ENCODE results near the gene TENM4.
"Not testable (repeated sequence)": the region's sequence is repeated elsewhere in the genome, so short reads cannot be mapped to it uniquely, and the experiment has no call there.

TENM4 gene

DNA sequence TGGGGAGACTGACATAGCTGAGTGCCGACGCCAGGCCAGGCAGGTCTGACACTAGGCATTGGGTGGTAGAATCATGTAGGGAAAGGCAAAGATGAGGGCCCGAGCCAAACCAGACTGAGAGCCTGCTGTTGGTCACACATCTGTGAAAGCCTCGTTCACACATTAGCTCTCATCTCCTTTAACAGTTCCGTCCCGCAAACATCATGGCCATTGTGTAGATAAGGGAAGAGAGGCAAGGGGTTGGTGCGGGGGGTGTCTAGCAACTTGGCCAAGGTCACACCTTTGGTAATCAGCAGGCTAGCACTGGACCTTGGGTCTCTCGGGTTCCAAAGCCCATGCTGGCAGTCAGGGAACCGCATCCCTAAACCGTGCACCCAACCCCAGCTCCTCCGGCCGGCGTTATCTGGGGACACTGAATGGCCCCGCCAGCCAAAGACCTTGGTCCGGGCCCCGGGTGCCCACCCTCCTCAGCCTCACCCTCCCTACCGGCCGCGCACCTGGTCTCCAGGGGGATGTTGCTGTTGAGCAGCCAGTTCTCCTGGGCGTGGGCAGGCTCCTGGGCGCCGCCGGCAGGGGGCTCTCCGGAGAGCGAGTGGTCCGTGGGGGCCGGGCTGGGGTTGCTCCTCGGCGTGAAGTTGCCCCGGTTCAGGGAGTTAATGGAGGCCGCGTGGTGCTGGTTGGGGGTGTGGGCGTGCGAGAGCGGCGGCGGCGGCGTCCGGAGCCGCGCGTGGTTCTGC, 537.9 kb downstream of the TENM4 start:
- no peak for DNase-seq (ENCODE audit: low spot score)

DNA sequence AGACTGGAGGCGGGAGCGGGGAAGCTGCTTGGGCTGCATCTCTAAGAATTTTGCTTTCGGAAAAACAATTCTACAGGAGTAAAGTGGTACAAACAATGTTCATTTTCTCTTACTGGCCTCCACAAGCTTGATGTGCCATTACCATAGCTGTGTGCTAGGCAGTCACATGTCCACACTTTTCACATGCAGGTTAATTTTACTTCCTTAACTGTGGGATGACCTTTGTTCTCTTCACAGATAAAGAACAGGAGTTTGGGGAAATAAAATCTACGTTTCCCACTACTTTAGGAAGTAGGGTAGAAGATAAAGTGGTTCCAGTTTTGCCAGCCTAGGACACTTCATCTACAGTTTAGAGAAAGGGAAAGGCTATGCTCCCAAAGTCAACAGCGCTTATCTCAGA, 539.0 kb downstream of the TENM4 start:
- no peak for DNase-seq (ENCODE audit: low spot score)

DNA sequence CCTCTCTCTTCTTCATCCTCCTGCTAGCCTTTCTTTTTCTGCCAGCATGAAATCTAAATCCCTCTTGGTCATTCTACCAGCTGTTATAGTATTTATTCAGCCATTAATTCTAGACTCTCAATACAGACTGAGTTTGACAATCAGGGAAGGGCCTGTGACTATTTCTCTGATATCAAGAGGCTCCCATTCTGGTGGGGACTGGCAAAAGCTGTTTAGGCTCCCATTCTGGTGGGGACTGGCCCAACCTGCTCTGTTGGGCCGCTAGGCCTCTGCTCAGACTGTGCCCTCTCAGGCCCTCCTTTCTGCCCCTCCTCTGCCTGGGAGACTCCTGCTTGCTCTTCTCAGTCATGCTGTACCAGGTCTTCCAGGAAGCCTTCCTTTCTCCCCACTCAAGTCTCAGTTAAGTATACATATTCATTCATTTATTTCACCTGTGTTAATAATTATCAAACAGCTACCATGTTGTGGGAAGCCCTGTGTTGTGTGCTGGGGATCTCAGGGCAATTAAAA, 542.5 kb downstream of the TENM4 start:
- no peak for DNase-seq (ENCODE audit: low spot score)

DNA sequence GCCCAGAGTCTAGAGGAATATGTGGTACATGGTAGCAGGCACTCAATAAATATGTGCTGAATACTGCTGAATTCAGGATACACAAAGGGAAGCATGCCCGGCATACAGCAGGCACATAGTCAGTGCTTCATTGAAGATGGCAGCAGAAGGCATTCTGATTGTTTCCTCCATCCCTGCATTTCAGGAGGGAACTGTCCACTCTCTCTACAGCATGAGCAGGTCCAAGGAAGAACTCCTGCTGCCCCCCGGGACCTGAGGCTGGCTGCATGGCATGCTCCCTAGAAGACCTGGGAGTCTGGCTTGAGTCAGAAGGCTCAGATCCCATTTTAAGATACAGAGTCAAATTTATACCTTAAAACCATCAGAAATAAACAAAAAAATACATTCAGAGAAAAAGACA, 546.8 kb downstream of the TENM4 start:
- no peak for DNase-seq (ENCODE audit: low spot score)

DNA sequence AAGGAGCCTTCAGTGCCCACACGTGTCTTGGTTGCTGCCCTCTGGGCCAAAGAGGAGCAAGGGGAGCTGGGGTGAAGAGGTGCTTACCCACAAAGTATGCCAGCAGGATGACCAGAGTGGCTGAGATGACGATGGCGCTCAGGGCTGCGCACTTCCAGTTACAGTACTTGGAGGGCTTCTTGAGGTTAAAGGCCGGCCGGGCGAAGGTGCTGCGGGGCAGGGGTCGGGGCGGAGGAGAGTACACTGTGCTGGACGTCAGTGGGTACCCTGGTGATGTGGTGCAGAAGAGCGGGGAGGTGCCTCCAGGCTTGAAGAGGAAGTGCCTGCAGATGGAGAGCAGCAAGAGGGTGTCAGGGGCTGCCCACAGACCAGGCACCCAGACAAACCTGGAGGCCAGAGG, 551.1 kb downstream of the TENM4 start:
- DNase-seq (ENCODE audit: low spot score) = no peak

DNA sequence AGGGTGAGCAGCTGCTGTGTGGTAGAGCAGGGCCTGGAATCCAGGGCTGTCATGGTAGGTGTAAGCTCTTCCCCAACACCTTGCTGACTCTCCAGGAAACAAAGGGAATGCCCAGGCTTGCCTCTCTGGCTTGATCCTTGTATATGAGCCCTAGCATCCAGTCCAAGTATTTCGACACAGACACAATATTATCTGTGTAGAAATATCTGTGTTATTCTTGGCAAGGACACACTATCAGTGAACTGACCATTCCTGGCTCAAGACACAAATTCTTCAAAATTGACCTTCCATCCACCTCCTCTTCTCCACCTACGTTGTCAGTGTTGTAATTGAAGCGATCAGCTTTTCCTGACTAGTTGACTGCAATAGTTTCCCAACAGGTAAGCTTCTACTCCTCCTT, 554.2 kb downstream of the TENM4 start:
- DNase-seq (ENCODE audit: low spot score) = no peak

DNA sequence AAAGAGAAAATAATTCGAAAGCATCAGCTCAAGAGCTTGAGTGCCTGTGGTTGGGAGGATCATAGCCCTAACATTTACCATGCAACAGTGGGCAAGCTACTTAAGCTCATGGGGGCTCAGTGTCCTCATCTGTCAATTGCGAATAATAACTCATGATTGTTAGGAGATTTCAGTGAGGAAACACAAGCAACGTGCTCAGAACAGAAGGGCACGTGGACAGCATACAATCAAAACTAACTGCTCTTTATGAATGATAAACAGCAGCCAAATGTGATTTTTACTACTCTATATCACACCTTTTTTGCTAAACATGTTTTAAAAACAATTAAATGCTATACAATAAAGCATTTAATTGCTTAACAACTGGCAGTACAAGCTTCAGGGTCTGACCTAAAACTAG, 556.1 kb downstream of the TENM4 start:
- no peak for DNase-seq (ENCODE audit: low spot score)

DNA sequence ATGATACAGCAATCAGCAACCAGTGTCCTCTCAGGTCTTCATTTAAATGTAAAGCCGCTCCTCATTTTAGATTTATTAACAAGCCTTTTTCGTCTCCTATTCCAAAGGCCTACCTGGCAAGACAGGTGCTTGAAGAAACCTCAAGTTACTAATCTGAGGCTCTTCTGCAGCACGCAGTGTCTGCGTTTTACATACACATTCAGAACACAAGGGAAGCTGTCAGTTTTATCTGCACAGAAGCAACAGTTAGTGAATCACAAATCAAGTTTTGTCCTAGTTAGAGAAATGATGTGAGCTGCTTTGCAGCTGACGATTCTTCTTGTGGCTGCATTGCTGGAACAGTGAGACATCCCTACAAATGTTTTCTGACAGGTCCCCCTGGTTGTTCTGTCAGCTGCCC, 557.3 kb downstream of the TENM4 start:
- peak; percentile 49 for DNase-seq (ENCODE audit: low spot score)

DNA sequence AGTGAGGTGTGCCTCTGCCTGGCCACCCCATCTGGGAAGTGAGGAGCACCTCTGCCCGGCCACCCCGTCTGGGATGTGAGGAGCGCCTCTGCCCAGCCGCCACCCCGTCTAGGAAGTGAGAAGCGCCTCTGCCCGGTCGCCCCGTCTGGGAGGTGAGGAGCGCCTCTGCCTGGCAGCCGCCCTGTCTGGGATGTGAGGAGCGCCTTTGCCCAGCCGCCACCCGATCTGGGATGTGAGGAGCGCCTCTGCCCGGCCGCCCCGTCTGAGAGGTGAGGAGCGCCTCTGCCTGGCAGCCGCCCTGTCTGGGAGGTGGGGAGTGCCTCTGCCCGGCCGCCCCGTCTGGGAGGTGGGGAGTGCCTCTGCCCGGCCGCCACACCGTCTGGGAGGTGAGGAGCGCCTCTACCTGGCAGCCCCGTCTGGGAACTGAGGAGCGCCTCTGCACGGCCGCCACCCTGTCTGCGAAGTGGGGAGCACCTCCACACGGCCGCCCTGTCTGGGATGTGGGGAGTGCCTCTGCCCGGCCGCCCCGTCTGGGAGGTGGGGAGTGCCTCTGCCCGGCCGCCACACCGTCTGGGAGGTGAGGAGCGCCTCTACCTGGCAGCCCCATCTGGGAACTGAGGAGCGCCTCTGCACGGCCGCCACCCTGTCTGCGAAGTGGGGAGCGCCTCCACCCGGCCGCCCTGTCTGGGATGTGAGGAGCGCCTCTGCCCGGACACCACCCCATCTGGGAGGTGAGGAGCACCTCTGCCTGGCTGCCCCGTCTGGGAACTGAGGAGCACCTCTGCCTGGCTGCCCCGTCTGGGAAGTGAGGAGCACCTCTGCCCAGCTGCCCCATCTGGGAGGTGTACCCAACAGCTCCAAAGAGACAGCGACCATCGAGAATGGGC, 561.5 kb downstream of the TENM4 start:
- DNase-seq (ENCODE audit: low spot score) = not testable (repeated sequence)

DNA sequence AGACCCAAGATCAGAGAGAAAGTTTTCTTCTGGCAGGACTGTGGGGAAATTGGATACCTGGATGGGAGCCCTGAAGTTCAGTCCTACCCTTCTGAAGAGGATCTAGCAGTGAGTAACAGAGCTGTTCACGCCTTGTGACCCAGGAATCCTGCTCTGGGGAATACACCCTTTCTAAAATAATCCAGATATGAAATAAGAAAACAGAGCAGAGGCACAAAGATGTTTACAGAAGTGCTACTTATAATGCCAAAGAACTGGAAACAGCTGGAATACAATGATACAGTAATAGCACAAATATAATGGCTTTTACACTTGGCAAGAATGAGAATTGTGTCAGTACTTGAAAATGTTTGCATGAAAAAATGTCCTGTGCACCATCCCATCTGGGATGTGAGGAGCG, 562.2 kb downstream of the TENM4 start:
- DNase-seq (ENCODE audit: low spot score) = no peak

DNA sequence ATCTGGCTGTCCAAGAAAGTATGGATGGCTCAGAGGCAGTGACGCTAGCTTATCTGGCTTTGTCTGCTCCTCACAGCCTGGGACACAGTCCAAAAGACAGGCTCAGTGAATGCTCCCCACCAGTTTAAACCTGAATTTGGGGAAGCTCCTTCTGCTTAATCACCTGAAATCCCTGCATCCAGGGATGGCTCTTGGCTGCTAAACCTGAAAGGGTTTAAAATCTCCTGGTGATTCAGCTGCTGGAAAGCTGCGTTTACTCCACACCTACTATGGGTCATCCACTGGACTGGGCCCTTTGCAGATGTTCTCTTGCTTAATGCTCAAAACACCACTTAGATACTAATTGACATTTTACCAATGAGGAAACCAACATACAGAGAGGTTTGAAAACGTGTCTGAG, 564.2 kb downstream of the TENM4 start:
- no peak for DNase-seq (ENCODE audit: low spot score)

DNA sequence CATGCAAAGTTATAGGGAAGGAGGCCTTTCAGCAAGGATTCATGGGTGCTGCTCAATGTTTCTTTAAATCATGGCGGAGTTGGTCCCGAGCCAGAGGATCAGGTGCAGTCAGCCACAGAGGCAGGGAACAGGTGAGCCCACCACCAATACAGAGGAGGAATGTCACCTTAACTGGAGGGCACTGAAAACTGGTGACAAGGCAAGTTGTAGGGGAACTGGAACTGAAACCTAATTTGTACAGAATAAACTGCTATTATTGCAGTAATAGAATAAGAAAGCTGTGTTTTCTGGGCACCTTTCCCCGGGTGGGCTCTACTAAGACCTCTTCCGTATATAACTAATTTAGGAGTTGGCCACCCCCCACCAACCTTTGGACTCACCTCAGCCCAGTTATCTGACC, 570.2 kb downstream of the TENM4 start:
- no peak for DNase-seq (ENCODE audit: low spot score)

DNA sequence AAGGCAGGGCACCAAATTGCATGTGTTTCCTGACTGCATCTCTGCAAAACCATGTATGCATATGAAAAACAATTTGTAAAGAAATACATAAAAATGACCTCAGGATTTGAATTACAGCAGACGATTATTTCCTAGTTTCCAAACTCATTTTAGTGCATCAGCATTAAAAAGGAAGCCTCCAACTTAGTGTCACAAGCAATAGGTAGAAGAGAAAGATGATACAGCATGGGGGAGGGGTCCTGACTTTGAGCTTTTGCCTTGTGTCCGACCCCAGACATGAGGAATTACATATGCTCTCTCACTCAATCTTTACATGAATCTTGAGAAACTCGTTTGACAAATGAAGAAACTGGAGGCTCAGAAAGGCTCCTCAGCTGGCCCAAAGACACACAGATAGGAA, 571.5 kb downstream of the TENM4 start:
- DNase-seq (ENCODE audit: low spot score) = no peak

DNA sequence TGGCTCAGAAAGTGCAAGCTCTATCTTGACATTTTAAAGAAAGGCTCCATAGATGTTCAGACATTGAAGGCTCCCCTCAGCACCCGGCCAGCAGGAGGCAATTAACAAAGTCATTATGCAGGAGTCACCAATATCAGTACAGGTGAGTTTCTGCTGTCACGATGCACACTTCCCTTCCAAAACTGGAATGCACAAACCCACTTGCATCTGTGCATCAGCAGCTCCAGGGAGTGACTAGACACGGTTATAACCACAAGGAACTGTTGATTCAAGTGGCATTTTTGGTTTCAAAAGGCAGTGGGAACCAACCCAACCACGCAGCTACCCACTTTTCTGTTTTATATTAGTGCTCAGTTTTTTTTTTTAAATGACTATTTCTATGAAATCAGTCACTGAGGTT, 572.3 kb downstream of the TENM4 start:
- no peak for DNase-seq (ENCODE audit: low spot score)

DNA sequence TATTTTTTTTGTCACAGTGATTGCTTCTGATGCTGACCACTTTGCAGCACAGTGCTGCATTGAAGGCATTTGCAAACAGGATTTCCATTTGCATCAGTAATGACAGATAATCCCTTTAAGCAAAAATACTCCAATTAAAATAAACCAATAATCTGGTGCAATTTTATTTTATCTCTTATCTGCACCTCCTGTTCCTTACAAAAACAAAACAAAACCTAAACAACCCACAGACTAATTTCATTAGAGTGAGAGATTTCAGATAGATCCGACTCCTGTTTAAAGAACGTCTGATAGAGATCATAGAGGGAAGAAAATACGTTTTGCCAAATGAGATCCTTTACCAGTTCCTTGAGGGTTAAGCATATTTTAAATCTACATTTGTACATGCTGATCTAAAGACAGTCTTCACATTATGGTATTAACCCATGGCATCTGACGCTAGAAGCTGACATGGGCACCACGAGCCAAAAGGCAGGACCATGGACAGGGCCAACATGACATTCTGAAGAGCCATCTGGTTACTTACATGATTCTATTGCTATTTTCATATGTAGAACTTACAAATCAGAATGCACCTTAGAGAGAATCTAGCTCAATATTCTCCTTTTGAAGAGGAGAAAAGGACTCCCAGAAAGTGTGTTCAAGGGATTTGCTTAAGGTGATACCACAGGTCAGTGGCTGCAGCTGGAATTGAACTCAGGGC, 580.0 kb downstream of the TENM4 start:
- DNase-seq (ENCODE audit: low spot score) = no peak

DNA sequence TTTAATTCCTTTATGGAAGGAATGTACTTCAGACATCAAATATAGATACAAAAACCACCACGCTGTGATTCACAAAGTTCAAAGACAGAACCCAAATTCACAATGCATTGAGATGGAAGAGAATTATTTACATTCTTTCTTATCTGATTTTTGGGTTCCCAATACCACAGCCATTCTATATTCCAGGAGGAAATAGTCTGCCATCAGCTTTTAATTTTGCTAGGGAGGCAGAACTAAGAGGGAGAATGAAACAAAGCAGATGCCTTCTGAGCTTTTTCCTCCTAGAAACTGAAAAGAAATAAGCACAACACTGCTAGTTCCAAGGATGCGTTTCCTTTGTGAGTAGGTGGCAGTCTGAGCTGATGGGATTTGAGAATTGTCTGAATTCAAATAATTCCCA, 583.1 kb downstream of the TENM4 start:
- peak; percentile 6 for DNase-seq (ENCODE audit: low spot score)

DNA sequence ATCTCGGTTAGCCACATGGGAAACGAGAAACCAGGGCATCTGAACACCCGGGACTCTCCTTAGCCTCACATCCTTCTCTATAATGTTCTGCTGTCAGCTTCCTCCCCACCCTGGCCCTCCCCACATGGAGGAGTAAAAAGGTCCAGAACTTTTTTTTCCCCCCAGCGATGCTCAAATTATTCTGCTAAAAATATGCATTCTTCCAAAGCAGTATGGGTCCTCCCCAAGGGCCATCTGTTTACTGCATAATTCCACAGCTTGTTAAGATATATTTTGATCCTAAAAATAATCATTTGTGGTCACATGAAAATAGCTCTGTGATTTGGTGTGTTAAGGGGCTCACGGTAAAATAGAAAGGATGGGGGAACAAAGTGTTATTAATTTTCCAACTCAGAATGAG, 584.6 kb downstream of the TENM4 start:
- no peak for DNase-seq (ENCODE audit: low spot score)

DNA sequence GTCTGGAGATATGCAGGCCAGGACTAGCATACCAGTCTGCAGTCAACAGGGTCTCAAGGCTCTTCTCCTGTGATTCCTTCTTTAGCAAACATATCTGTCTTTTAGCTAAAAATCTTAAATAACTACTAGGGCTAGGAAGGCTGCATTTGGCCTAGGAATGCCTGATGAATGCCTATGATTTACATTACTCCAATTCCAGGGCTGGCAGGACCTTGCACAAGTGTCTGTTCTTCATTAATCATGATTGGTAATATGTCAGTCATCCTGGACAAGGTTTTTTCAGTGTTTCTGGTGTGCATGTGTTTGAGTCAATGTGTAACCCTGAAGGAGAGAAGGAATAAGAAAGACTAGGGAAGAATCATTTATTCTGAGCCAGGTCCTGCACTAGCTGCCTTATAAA, 585.7 kb downstream of the TENM4 start:
- no peak for DNase-seq (ENCODE audit: low spot score)

DNA sequence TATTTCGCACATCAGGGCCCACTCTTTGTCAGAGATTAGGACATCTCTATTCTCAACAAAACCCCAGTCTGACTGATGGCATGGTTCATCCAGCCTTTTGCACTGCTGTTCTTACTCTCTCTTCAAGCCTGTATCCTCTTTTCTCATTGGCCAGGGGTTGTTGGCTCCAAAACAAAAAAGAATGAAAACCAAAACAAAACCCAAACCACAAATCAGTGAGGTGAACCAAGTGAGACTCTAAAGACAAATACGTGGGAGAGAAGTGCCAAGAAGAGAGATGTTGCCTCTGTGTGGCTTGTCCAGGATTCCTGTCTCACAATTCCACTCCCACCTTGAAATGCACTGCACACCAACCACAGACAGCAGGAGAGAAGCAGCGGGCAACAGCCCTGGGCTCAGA, 587.3 kb downstream of the TENM4 start:
- no peak for DNase-seq (ENCODE audit: low spot score)

DNA sequence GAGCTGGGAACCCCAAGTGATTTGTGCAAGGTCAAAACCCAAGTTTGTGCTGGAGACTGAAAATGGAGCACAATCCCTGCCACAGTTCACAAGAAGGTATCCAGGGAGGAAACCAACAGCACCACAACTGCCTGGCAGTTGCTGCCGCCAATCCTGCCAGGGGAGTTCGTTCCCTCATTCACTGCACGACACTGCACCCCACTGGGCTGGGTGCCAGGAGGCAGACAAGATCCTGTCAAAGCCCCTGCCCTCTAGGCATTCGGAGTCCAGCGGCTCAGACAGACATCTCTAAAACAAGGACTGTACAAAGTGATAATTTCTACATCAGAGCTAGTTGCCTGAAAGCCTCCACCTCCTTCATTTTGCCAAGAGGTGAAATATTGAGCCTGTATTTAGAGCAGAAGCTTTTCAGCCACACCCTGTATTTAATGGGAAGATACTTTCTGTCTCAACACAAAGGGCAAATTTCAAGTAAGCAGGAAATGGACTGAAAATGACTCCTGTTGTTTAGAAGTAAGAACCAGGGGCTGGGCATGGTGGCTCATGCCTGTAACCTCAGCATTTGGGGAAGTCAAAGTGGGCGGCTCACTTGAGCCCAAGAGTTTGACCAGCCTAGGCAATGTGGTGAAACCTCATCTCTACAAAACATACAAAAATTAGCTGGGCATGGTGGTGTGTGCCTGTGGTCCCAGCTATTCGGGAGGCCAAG, 588.8 kb downstream of the TENM4 start:
- DNase-seq (ENCODE audit: low spot score) = no peak

DNA sequence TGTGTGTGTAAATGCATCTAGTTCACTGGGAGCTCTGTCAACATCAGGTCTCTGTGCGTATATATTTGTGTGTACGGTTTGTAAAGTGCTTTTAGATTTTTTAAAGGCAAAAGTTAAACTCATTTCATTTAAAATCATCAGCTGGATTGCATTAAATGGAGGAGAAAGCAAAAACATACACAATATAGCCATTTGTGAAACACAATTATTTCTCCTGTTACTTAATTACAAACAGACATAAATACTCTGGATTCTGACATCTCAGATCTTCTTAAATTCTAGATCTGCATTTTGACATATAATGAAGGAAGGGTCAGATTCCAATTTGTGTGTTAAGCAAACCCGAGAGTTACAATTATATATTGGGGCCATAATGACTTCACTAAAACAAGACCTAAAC, 590.8 kb downstream of the TENM4 start:
- no peak for DNase-seq (ENCODE audit: low spot score)

DNA sequence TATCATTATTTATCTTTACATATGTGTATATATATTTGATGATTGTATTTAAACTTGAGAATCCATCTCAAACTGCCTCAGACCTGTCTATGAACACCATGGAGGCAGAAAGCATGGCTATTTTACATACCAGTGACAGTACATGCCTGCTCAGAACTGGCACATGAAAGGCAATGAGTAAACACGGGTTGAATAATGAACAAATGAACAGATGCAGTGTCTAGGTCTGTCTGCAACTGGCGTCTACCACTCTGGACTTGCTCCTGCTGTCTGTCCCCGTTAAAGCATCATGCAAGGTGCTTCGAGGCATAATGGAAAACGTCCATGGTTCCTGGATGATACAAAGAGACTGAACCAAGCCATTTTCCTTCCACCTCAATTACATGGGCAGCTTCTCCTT, 594.6 kb downstream of the TENM4 start:
- DNase-seq (ENCODE audit: low spot score) = no peak
